GM12878 (cell line): ENCODE data around the gene GEMIN5.

Source experiments
- CTCF ChIP-seq, 3 experiments: IDR thresholded peaks in 2 of 3; conservative IDR thresholded peaks in 1 of 3; 2 replicates each; pipeline ENCODE4 v1.5.1; 2011; ENCODE audit warnings: low read depth in 3 of 3, low read length in 3 of 3, mild to moderate bottlenecking in 3 of 3, control low read depth in 2 of 3, moderate library complexity in 2 of 3, inconsistent platforms in 1 of 3, mixed read lengths in 1 of 3; ENCODE audit not compliant: control insufficient read depth in 2 of 3, insufficient read depth in 1 of 3; ENCODE audit errors: extremely low read depth in 1 of 3
- EZH2 ChIP-seq: IDR thresholded peaks from 2 replicates; pipeline ENCODE4 v1.6.1; 2012; ENCODE audit warnings: low read depth, mild to moderate bottlenecking, control low read depth, inconsistent platforms, low read length, borderline replicate concordance; ENCODE audit not compliant: control insufficient read depth
- KDM1A ChIP-seq: fragments of 200-600 bp; sonication (generic); IDR thresholded peaks from 2 replicates; pipeline ENCODE4 v1.6.1; 2016; ENCODE audit warnings: borderline replicate concordance
- SMC3 ChIP-seq: IDR thresholded peaks from 2 replicates; pipeline ENCODE4 v1.6.1; 2011; ENCODE audit warnings: low read length, improper control_type of control experiment, borderline replicate concordance
- SP1 ChIP-seq: IDR thresholded peaks from one replicate; pipeline ENCODE4 v1.6.1; 2011; ENCODE audit warnings: low read depth, low read length
- ZZZ3 ChIP-seq: IDR thresholded peaks from 2 replicates; pipeline ENCODE4 v1.6.1; 2011; ENCODE audit warnings: low read depth; ENCODE audit not compliant: control insufficient read depth, insufficient read length
- TF ChIP-seq, protein P1 (sequence below): IDR thresholded peaks from 2 replicates; pipeline ENCODE4 v1.6.1; 2012; ENCODE audit warnings: low read length, inconsistent platforms

- TF ChIP-seq, protein P1, sequence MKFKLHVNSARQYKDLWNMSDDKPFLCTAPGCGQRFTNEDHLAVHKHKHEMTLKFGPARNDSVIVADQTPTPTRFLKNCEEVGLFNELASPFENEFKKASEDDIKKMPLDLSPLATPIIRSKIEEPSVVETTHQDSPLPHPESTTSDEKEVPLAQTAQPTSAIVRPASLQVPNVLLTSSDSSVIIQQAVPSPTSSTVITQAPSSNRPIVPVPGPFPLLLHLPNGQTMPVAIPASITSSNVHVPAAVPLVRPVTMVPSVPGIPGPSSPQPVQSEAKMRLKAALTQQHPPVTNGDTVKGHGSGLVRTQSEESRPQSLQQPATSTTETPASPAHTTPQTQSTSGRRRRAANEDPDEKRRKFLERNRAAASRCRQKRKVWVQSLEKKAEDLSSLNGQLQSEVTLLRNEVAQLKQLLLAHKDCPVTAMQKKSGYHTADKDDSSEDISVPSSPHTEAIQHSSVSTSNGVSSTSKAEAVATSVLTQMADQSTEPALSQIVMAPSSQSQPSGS = no peak
- TF ChIP-seq CTCF (IDR thresholded peaks at IDR 0.05 in 2 of 3, conservative IDR thresholded peaks at IDR 0.05 in 1 of 3; ENCODE audit: control insufficient read depth in 2 of 3, extremely low read depth in 1 of 3, insufficient read depth in 1 of 3, low read depth in 3 of 3, low read length in 3 of 3) = no peak
- TF ChIP-seq SP1 = no peak
- TF ChIP-seq EZH2 = no peak
- no peak for TF ChIP-seq ZZZ3
- no peak for TF ChIP-seq KDM1A
- no peak for TF ChIP-seq SMC3
Observed at GRCh38 chr5:154896562-154897165, 41.3 kb downstream of the GEMIN5 start.
